HEK293 (cell line): Measurements from ENCODE around the gene DHRS4.

Experiments used
- CTCF ChIA-PET: fragments of 350-600 bp; formaldehyde crosslinking; extraction: SDS; loops from one replicate; lab custom pipeline; 2021; ENCODE audit warnings: antibody characterized with exemption; lab: Yijun Ruan, JAX
- POLR2A ChIA-PET: fragments of 300-600 bp; formaldehyde crosslinking; extraction: SDS; loops from one replicate; lab custom pipeline; 2020; ENCODE audit warnings: antibody characterized with exemption, inconsistent platforms; lab: Yijun Ruan, JAX
- H3K27ac ChIP-seq: fragments of 200-500 bp; sonication (Bioruptor generic); 2 replicates; pipeline ENCODE4 v1.5.1; 2014; ENCODE audit warnings: low read depth, low read length, control low read depth, inconsistent platforms; ENCODE audit errors: extremely low read depth
- H3K36me3 ChIP-seq, 2 experiments: fragments of 200-500 bp in 1 of 2; sonication (Bioruptor generic) in 1 of 2; 1 replicate in 1 of 2; 2 replicates in 1 of 2; pipeline ENCODE4 v1.5.1; 2014 to 2017; ENCODE audit warnings: inconsistent platforms in 2 of 2, low read length in 2 of 2; ENCODE audit not compliant: control insufficient read depth in 2 of 2, insufficient read depth in 1 of 2
- H3K4me1 ChIP-seq: fragments of 200-500 bp; sonication (Bioruptor generic); 2 replicates; pipeline ENCODE4 v1.5.1; 2014; ENCODE audit warnings: mild to moderate bottlenecking, low read length, inconsistent platforms; ENCODE audit not compliant: control insufficient read depth, insufficient read depth
- H3K4me3 ChIP-seq: 2 replicates; pipeline ENCODE4 v1.5.1; 2011; ENCODE audit warnings: low read depth, mild to moderate bottlenecking, control low read depth, low read length, moderate library complexity
- H3K9me3 ChIP-seq: fragments of 200-500 bp; sonication (Bioruptor generic); 2 replicates; pipeline ENCODE4 v1.5.1; 2014; ENCODE audit warnings: low read depth, low read length, inconsistent platforms; ENCODE audit not compliant: control insufficient read depth, insufficient read depth
- BCL11B ChIP-seq: fragments of 450-650 bp; formaldehyde crosslinking; IDR thresholded peaks from 2 replicates; pipeline ENCODE4 v1.5.1; 2016; ENCODE audit warnings: low read depth, missing biosample characterization, missing genetic modification characterization
- GLI2 ChIP-seq: fragments of 450-650 bp; formaldehyde crosslinking; IDR thresholded peaks from 2 replicates; pipeline ENCODE4; 2017; ENCODE audit warnings: missing biosample characterization, missing genetic modification characterization, low read depth, borderline replicate concordance
- HOXC10 ChIP-seq: sonication (generic); formaldehyde crosslinking; IDR thresholded peaks from 2 replicates; pipeline ENCODE4 v1.8.1; 2023; ENCODE audit warnings: mild to moderate bottlenecking, missing genetic modification reagents
- KLF1 ChIP-seq: fragments of 450-650 bp; formaldehyde crosslinking; IDR thresholded peaks from 2 replicates; pipeline ENCODE4 v1.5.1; 2016; ENCODE audit warnings: missing biosample characterization, missing genetic modification characterization
- KLF10 ChIP-seq: fragments of 450-650 bp; IDR thresholded peaks from 2 replicates; pipeline ENCODE4 v1.5.1; 2018; ENCODE audit warnings: missing biosample characterization, mild to moderate bottlenecking, missing genetic modification characterization
- REPIN1 ChIP-seq: fragments of 450-650 bp; formaldehyde crosslinking; IDR thresholded peaks from 2 replicates; pipeline ENCODE4 v1.5.1; 2017; ENCODE audit warnings: missing biosample characterization, missing genetic modification characterization, low read depth
- TCF7L2 ChIP-seq: IDR thresholded peaks from 2 replicates; pipeline ENCODE4 v1.6.1; 2011; ENCODE audit warnings: low read depth, mild to moderate bottlenecking, inconsistent platforms, low read length, moderate library complexity, borderline replicate concordance
- ZBTB21 ChIP-seq: fragments of 450-650 bp; formaldehyde crosslinking; IDR thresholded peaks from 2 replicates; pipeline ENCODE4 v1.5.1; 2017; ENCODE audit warnings: missing biosample characterization, missing genetic modification characterization
- ZFHX2 ChIP-seq: fragments of 450-650 bp; formaldehyde crosslinking; conservative IDR thresholded peaks from 2 replicates; pipeline ENCODE4 v1.5.1; 2016; ENCODE audit warnings: missing biosample characterization, missing genetic modification characterization
- ZFP69B ChIP-seq: fragments of 450-650 bp; formaldehyde crosslinking; IDR thresholded peaks from 2 replicates; pipeline ENCODE4 v1.5.1; 2016; ENCODE audit warnings: missing biosample characterization, missing genetic modification characterization
- ZNF138 ChIP-seq: fragments of 450-650 bp; formaldehyde crosslinking; IDR thresholded peaks from 2 replicates; pipeline ENCODE4 v1.5.1; 2016; ENCODE audit warnings: missing biosample characterization, missing genetic modification characterization, borderline replicate concordance
- ZNF146 ChIP-seq: fragments of 450-650 bp; formaldehyde crosslinking; IDR thresholded peaks from 2 replicates; pipeline ENCODE4 v1.5.1; 2016; ENCODE audit warnings: missing biosample characterization, missing genetic modification characterization
- ZNF16 ChIP-seq: fragments of 450-650 bp; formaldehyde crosslinking; IDR thresholded peaks from 2 replicates; pipeline ENCODE4 v1.5.1; 2016; ENCODE audit warnings: low read depth, missing biosample characterization, missing genetic modification characterization
- ZNF248 ChIP-seq: fragments of 450-650 bp; formaldehyde crosslinking; IDR thresholded peaks from 2 replicates; pipeline ENCODE4 v1.5.1; 2017; ENCODE audit warnings: missing biosample characterization, missing genetic modification characterization
- ZNF302 ChIP-seq: fragments of 450-650 bp; formaldehyde crosslinking; IDR thresholded peaks from 2 replicates; pipeline ENCODE4 v1.5.1; 2016; ENCODE audit warnings: missing biosample characterization, missing genetic modification characterization, low read depth
- ZNF350 ChIP-seq: fragments of 450-650 bp; formaldehyde crosslinking; IDR thresholded peaks from 2 replicates; pipeline ENCODE4 v1.5.0; 2017; ENCODE audit warnings: missing biosample characterization, mild to moderate bottlenecking, missing genetic modification characterization
- ZNF423 ChIP-seq: fragments of 450-650 bp; formaldehyde crosslinking; IDR thresholded peaks from 2 replicates; pipeline ENCODE4 v1.5.1; 2016; ENCODE audit warnings: missing biosample characterization, missing genetic modification characterization
- ZNF529 ChIP-seq: fragments of 450-650 bp; formaldehyde crosslinking; IDR thresholded peaks from 2 replicates; pipeline ENCODE4 v1.5.1; 2017; ENCODE audit warnings: missing genetic modification characterization, missing biosample characterization; ENCODE audit not compliant: insufficient replicate concordance
- ZNF530 ChIP-seq: fragments of 450-650 bp; formaldehyde crosslinking; IDR thresholded peaks from 2 replicates; pipeline ENCODE4 v1.5.1; 2016; ENCODE audit warnings: low read depth, missing biosample characterization, missing genetic modification characterization
- ZNF629 ChIP-seq: fragments of 450-650 bp; formaldehyde crosslinking; IDR thresholded peaks from 2 replicates; pipeline ENCODE4 v1.5.1; 2017; ENCODE audit warnings: missing biosample characterization, missing genetic modification characterization
- ZNF670 ChIP-seq: fragments of 450-650 bp; formaldehyde crosslinking; IDR thresholded peaks from 2 replicates; pipeline ENCODE4 v1.5.1; 2016; ENCODE audit warnings: missing biosample characterization, missing genetic modification characterization, low read depth
- ZNF785 ChIP-seq: fragments of 450-650 bp; formaldehyde crosslinking; IDR thresholded peaks from 2 replicates; pipeline ENCODE4 v1.5.1; 2016; ENCODE audit warnings: missing biosample characterization, missing genetic modification characterization
- ZNF792 ChIP-seq: fragments of 450-650 bp; formaldehyde crosslinking; IDR thresholded peaks from 2 replicates; pipeline ENCODE4 v1.5.1; 2016; ENCODE audit warnings: missing biosample characterization, missing genetic modification characterization
- ZSCAN18 ChIP-seq: fragments of 450-650 bp; formaldehyde crosslinking; IDR thresholded peaks from 2 replicates; pipeline ENCODE4 v1.5.1; 2016; ENCODE audit warnings: missing biosample characterization, missing genetic modification characterization
- ZSCAN23 ChIP-seq: fragments of 450-650 bp; formaldehyde crosslinking; IDR thresholded peaks from 2 replicates; pipeline ENCODE4 v1.5.1; 2016; ENCODE audit warnings: missing biosample characterization, missing genetic modification characterization
- TF ChIP-seq, protein P1 (sequence below): fragments of 450-650 bp; formaldehyde crosslinking; IDR thresholded peaks from 2 replicates; pipeline ENCODE4 v1.5.1; 2016; ENCODE audit warnings: missing biosample characterization, missing genetic modification characterization
- TF ChIP-seq, protein P2 (sequence below): fragments of 450-650 bp; formaldehyde crosslinking; IDR thresholded peaks from 2 replicates; pipeline ENCODE4 v1.5.1; 2016; ENCODE audit warnings: missing biosample characterization, missing genetic modification characterization
- TF ChIP-seq, protein P3 (sequence below): fragments of 450-650 bp; formaldehyde crosslinking; IDR thresholded peaks from 2 replicates; pipeline ENCODE4 v1.5.1; 2016; ENCODE audit warnings: missing biosample characterization, missing genetic modification characterization

Gene DHRS4

DNA sequence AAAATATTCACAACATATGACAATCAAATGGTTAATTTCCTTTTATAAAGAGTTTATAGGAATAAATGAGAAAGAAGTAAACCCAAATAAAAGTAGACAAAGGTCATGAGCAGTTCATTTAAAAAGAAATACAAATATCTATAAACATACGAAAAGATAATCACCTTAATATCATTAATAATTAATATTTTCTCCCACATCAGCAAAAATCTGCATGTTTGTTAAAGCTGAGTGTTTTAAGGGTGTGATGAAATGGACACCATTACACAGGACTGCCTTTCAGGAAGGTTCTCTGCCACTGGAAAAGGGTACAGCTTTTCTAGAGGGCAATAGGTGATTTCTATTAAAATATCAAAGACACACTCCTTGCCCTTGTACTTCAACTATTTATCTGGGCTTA, 14.7 kb upstream of the DHRS4 start:
- H3K27ac ChIP-seq, result no peak overlapping the region
- CTCF ChIA-PET, result interaction anchor here (0.6 to 1.1 kb wide), 2 partner anchors 95 to 307 kb away, joined by 3 read pairs; no protein-coding TSS in a partner anchor
- H3K4me3 ChIP-seq, result no peak overlapping the region
- no peak for TF ChIP-seq ZNF629 (tag by site-specific recombination)
- no peak for TF ChIP-seq KLF1 (tag by site-specific recombination)
- TF ChIP-seq ZSCAN23 (tag by site-specific recombination), result no peak
- no peak for TF ChIP-seq BCL11B
- no peak for TF ChIP-seq ZNF138 (tag by site-specific recombination)
- TF ChIP-seq ZNF16, result no peak
- no peak for TF ChIP-seq ZFHX2 (tag by site-specific recombination)
- TF ChIP-seq KLF10 (tag by site-specific recombination), result no peak
- TF ChIP-seq, protein P1, sequence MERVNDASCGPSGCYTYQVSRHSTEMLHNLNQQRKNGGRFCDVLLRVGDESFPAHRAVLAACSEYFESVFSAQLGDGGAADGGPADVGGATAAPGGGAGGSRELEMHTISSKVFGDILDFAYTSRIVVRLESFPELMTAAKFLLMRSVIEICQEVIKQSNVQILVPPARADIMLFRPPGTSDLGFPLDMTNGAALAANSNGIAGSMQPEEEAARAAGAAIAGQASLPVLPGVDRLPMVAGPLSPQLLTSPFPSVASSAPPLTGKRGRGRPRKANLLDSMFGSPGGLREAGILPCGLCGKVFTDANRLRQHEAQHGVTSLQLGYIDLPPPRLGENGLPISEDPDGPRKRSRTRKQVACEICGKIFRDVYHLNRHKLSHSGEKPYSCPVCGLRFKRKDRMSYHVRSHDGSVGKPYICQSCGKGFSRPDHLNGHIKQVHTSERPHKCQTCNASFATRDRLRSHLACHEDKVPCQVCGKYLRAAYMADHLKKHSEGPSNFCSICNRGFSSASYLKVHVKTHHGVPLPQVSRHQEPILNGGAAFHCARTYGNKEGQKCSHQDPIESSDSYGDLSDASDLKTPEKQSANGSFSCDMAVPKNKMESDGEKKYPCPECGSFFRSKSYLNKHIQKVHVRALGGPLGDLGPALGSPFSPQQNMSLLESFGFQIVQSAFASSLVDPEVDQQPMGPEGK (tag by site-specific recombination), result no peak
- TF ChIP-seq ZNF302, result no peak
- TF ChIP-seq ZFP69B (tag by site-specific recombination), result no peak
- H3K36me3 ChIP-seq, result peaks cover 0 to 9% of the 10 kb centered on the region in 2 experiments; a peak in 1 of 3 replicates
- H3K4me1 ChIP-seq, result no peaks in the 10 kb centered on the region
- POLR2A ChIA-PET, result no interaction called here
- no peaks in the 10 kb centered on the region for H3K9me3 ChIP-seq

GRCh38 chr14:23939607-23940326, 13.8 kb upstream of the DHRS4 start:
- Histone ChIP-seq H3K4me1 (no peaks in the 10 kb centered on the region), H3K9me3 (no peaks in the 10 kb centered on the region), H3K4me3 (no peak overlapping the region), H3K27ac (no peak overlapping the region), H3K36me3 (peaks cover 0 to 9% of the 10 kb centered on the region in 2 experiments; a peak in 1 of 3 replicates)
- CTCF ChIA-PET, result interaction anchor here (1.1 kb wide), 1 partner anchor 307 kb away, joined by 3 read pairs; no protein-coding TSS in a partner anchor
- TF ChIP-seq ZFP69B (tag by site-specific recombination), result no peak
- POLR2A ChIA-PET, result no interaction called here

GRCh38 chr14:23941230-23941629, 12.3 kb upstream of the DHRS4 start:
- POLR2A ChIA-PET, result no interaction called here
- TF ChIP-seq, protein P2, sequence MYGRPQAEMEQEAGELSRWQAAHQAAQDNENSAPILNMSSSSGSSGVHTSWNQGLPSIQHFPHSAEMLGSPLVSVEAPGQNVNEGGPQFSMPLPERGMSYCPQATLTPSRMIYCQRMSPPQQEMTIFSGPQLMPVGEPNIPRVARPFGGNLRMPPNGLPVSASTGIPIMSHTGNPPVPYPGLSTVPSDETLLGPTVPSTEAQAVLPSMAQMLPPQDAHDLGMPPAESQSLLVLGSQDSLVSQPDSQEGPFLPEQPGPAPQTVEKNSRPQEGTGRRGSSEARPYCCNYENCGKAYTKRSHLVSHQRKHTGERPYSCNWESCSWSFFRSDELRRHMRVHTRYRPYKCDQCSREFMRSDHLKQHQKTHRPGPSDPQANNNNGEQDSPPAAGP, result no peak
- no peak for TF ChIP-seq ZBTB21
- no peak for TF ChIP-seq ZNF146 (tag by site-specific recombination)
- no peak for TF ChIP-seq ZNF530
- no peak for TF ChIP-seq ZSCAN18 (tag by site-specific recombination)
- TF ChIP-seq ZNF529, result no peak
- no peak for TF ChIP-seq REPIN1 (tag by site-specific recombination)
- no peak for TF ChIP-seq ZNF792 (tag by site-specific recombination)
- TF ChIP-seq, protein P3, sequence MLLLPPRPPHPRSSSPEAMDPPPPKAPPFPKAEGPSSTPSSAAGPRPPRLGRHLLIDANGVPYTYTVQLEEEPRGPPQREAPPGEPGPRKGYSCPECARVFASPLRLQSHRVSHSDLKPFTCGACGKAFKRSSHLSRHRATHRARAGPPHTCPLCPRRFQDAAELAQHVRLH (tag by site-specific recombination), result no peak
- TF ChIP-seq ZNF785 (tag by site-specific recombination), result no peak
- TF ChIP-seq ZNF248 (tag by site-specific recombination), result no peak
- no peak for TF ChIP-seq ZNF670 (tag by site-specific recombination)
- no peak for TF ChIP-seq GLI2 (tag by site-specific recombination)
- no peak for TF ChIP-seq TCF7L2
- TF ChIP-seq ZNF350 (tag by site-specific recombination), result no peak
- TF ChIP-seq ZNF423 (tag by site-specific recombination), result no peak
- no peak for TF ChIP-seq HOXC10

More at GRCh38 chr14:23941230-23941629, 12.3 kb upstream of the DHRS4 start:
- Histone ChIP-seq H3K4me1 (no peaks in the 10 kb centered on the region), H3K27ac (no peak overlapping the region), H3K36me3 (peaks cover 0 to 9% of the 10 kb centered on the region in 2 experiments; a peak in 1 of 3 replicates), H3K9me3 (no peaks in the 10 kb centered on the region), H3K4me3 (no peak overlapping the region)
- CTCF ChIA-PET, result interaction anchor here (0.8 to 2.8 kb wide), 3 partner anchors 11 to 31 kb away, joined by 3 to 13 read pairs (median 8); partner anchors contain the start of gene DHRS4
